ENCODE measurements around the gene PCYOX1L. TPM values are rescaled to one million over a fixed set of nuclear protein-coding genes. Genes with fewer than 3 reads are reported as not detected.

PCYOX1L gene
- total and polyA plus RNA-seq, 9 of the 15 experiments (the other 6 are each of a cell fraction or from before 2014, with no cell fraction given): 2.3 to 17.9 (median 6.0) TPM

DNA sequence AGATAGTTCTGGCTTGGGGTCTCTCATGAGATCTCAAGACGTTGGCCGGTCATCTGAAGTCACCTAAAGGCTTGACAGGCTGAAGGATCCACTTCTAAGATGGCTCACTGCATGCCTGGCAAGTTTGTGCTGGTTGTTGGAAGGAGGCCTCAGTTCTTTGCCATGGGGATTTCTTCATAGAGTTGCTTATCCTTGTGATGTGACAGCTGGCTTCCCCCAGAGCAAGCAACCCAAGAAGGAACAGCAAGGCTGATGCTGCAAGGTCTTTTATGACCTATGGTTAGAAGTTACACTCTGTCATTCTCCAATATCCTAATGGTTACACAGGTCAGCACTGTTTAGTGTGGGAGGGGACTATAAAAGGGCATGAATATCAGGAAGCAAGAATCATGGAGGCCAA lies 33.2 kb upstream of the PCYOX1L start:
- ChIA-PET CTCF (ENCODE audit: low intra/inter-chr PET ratio) (no interaction called here), POLR2A (interaction anchor here (0.6 to 0.7 kb wide), 3 partner anchors 13 to 1334 kb away, joined by 3 to 4 read pairs (median 3); no protein-coding TSS in a partner anchor)
- H3K27me3 ChIP-seq (ENCODE audit: control insufficient read depth in 2 of 2, insufficient read depth in 2 of 2, low read length in 2 of 2): no peaks in the 10 kb centered on the region
- H2AFZ ChIP-seq (ENCODE audit: low read depth, low read length): peak overlapping the region; percentile 57
- no peak overlapping the region for H3K27ac ChIP-seq (ENCODE audit: extremely low read depth, low read depth, low read length)
- H3K4me2 ChIP-seq (ENCODE audit: insufficient read depth, low read length): no peak overlapping the region
- H3K79me2 ChIP-seq (ENCODE audit: control insufficient read depth, insufficient read depth, low read length): no peaks in the 10 kb centered on the region
- FAIRE-seq (no peak), ATAC-seq (no peak), DNase-seq (ENCODE audit: extremely low read depth in 1 of 4, low spot score in 3 of 4) (no peak)
- H3K36me3 ChIP-seq (ENCODE audit: control insufficient read depth, insufficient read depth, low read length): no peaks in the 10 kb centered on the region
- H4K20me1 ChIP-seq (replicated peaks; ENCODE audit: control insufficient read depth, insufficient read depth, low read length): no peaks in the 10 kb centered on the region
- in situ Hi-C loops (cut with MboI) (loop anchor here (5.0 kb wide), 1 partner anchor 48 kb away; no protein-coding TSS in a partner anchor), intact Hi-C loops (cut with micrococcal nuclease) (no loop called here)
- no peaks in the 10 kb centered on the region for H3K9me1 ChIP-seq (ENCODE audit: control insufficient read depth, insufficient read depth, low read length)
- H3K9ac ChIP-seq (ENCODE audit: insufficient read depth in 1 of 2, low read depth in 2 of 2, low read length in 2 of 2): no peak overlapping the region
- peaks cover 17 to 25% of the 10 kb centered on the region in 2 experiments for H3K4me1 ChIP-seq (replicated peaks in 1 of 2; ENCODE audit: control insufficient read depth in 2 of 2, insufficient read depth in 2 of 2, low read length in 2 of 2)
- no peak overlapping the region for H3K4me3 ChIP-seq
- TF ChIP-seq MEF2D (tag; conservative IDR thresholded peaks at IDR 0.05; ENCODE audit: low read depth) (no peak), MCM5 (IDR thresholded peaks at IDR 0.05; ENCODE audit: low read depth) (no peak), MAFK (IDR thresholded peaks at IDR 0.05; ENCODE audit: low read length) (no peak), SMAD3 (CRISPR knock-in tag; conservative IDR thresholded peaks at IDR 0.05) (no peak), XRCC3 (IDR thresholded peaks at IDR 0.05) (no peak), NFXL1 (CRISPR knock-in tag; IDR thresholded peaks at IDR 0.05) (no peak), ZFP36 (IDR thresholded peaks at IDR 0.05; ENCODE audit: low read depth, low read length, partially characterized antibody) (no peak), ZNF384 (IDR thresholded peaks at IDR 0.05; ENCODE audit: low read depth, low read length) (no peak), HDGF (IDR thresholded peaks at IDR 0.05) (no peak), ZNF224 (CRISPR knock-in tag; IDR thresholded peaks at IDR 0.05) (no peak), E2F5 (CRISPR knock-in tag; IDR thresholded peaks at IDR 0.05) (no peak), RNF2 (IDR thresholded peaks at IDR 0.05) (no peak), ZNF282 (CRISPR knock-in tag; IDR thresholded peaks at IDR 0.05) (no peak), ETS2 (tag; IDR thresholded peaks at IDR 0.05; ENCODE audit: borderline replicate concordance, poor library complexity, severe bottlenecking) (no peak), SRSF3 (IDR thresholded peaks at IDR 0.05; ENCODE audit: insufficient read depth, low read length) (no peak), ZNF79 (CRISPR knock-in tag; IDR thresholded peaks at IDR 0.05; ENCODE audit: low read depth) (no peak), FIP1L1 (IDR thresholded peaks at IDR 0.05; ENCODE audit: low read depth, low read length, poor library complexity, severe bottlenecking) (no peak), TRIM25 (IDR thresholded peaks at IDR 0.05; ENCODE audit: borderline replicate concordance) (no peak)
- BruUV-seq (replicated peaks): no TSS peak
- H3K9me3 ChIP-seq (replicated peaks; ENCODE audit: control insufficient read depth, insufficient read depth, low read depth, low read length): no peaks in the 10 kb centered on the region
- 33% methylated on average over 2 of the region's 2 CpGs for WGBS (ENCODE audit: insufficient coverage, low coverage, missing lambda C conversion rate)

All from K562 (cell line).